ENCODE data around the gene PAX2.

Gene PAX2

DNA sequence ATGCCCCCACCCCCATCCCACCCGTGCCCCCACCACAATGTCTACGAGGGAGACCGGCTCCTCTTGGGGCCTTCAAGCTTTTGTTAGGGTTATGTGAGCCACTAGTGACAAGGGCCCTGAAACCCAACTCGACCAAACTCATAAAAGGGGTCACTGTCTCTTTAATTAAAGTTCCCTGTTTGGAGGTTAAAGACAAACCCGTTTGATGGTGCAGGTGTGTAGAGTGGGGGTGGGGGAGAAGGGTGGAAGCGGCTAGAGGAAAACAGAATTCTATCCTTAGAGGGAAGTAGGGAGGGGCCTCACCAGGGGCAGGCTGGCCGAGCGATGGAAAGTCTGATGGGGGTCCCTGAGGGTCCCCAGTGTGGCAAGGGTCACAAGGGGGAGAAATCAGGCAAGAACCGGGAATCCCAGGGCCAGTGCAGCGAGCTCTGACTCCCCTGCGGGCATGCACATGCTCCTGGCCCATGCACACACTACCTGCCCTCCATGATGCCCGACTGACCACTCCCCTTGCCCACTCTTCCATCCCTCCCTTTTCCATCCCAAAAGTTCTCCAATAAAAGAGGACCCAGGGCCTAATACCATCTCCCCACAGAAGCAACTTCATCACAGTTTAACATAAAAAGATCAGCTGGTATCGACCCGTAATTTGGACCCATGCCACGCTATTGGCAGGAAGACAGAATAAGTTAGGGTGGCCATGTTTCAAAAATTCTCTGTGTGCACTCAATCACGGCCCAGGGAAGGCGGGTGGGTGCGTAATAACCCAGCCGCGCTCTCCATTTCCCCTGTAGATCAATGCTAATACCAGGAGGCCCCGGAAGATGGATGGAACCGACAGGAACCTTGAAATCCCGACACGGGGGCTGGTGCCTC is 131.4 kb downstream of the PAX2 start:
- TF ChIP-seq, protein P1, sequence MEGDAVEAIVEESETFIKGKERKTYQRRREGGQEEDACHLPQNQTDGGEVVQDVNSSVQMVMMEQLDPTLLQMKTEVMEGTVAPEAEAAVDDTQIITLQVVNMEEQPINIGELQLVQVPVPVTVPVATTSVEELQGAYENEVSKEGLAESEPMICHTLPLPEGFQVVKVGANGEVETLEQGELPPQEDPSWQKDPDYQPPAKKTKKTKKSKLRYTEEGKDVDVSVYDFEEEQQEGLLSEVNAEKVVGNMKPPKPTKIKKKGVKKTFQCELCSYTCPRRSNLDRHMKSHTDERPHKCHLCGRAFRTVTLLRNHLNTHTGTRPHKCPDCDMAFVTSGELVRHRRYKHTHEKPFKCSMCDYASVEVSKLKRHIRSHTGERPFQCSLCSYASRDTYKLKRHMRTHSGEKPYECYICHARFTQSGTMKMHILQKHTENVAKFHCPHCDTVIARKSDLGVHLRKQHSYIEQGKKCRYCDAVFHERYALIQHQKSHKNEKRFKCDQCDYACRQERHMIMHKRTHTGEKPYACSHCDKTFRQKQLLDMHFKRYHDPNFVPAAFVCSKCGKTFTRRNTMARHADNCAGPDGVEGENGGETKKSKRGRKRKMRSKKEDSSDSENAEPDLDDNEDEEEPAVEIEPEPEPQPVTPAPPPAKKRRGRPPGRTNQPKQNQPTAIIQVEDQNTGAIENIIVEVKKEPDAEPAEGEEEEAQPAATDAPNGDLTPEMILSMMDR (IDR thresholded peaks at IDR 0.05; ENCODE audit: low read depth, low read length, missing control alignments): no peak
- in situ Hi-C loops (cut with HindIII; ENCODE audit: low sequenced_read_pairs): loop anchor here (25.0 kb wide), 1 partner anchor 540 kb away; the partner anchor contains the start of genes PKD2L1 and SCD
- no peak for DNase-seq (ENCODE audit: low read depth)
- no peak overlapping the region for H3K4me3 ChIP-seq (ENCODE audit: low read depth, low read length)

DNA sequence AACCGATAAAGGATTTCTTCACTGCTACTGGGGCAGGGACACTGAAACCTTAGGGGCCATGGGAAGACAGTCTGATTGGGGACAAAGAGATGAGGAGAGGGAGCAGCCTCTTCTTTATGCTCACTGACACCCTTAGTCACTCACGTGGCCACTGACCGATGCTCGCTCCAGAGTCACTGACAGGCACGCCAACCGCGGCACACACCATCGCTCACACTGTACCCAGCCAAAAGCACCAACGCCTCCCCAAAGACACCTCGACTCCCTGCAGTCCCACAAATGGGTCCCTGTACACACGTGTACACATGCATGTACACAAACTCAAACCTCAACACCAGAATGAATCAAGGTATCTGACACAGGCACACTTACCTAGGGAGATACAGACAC is 132.1 kb downstream of the PAX2 start:
- H3K4me3 ChIP-seq (ENCODE audit: low read depth, low read length): no peak overlapping the region
- in situ Hi-C loops (cut with HindIII; ENCODE audit: low sequenced_read_pairs): loop anchor here (25.0 kb wide), 1 partner anchor 540 kb away; the partner anchor contains the start of genes PKD2L1 and SCD
- TF ChIP-seq, protein P1 (IDR thresholded peaks at IDR 0.05; ENCODE audit: low read depth, low read length, missing control alignments): no peak
- no peak for DNase-seq (ENCODE audit: low read depth)

DNA sequence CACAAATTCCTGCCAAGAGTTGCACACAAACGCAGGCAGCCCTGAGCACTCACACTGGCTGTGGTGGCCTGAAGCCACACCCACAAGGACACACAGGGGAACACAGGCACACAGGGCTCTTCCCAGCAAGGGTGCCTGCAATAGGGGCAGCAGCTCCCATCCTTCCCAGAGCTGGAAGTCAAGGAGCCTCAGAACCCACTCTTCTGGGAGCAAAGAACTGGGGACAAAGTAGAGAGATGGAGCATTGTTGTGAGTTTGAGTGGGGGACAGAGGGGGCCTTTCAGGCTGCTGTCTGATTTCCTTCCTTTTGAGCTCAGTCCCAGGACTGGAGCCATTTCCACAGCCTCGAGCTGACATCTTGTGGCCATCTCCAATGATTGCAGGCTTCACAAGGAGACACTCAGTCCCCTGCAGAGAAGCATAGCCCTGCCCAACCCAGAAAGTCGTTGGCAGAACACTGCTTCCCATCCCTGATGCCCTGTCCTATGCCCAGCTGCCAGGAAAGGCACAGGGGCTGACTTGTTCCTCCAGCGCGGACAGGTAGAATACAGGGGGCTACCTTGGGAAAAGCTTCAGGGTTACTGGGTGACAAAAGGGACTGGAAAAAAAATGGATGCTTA is 133.0 kb downstream of the PAX2 start:
- in situ Hi-C loops (cut with HindIII; ENCODE audit: low sequenced_read_pairs): loop anchor here (25.0 kb wide), 1 partner anchor 541 kb away; the partner anchor contains the start of genes PKD2L1 and SCD

More for the DNA sequence above, 133.0 kb downstream of the PAX2 start:
- H3K4me3 ChIP-seq (ENCODE audit: low read depth, low read length): no peak overlapping the region
- DNase-seq (ENCODE audit: low read depth): peak; percentile 61
- TF ChIP-seq, protein P1 (IDR thresholded peaks at IDR 0.05; ENCODE audit: low read depth, low read length, missing control alignments): peak; percentile 80

All from astrocyte of the cerebellum (primary cell).